Parathyroid adenoma (tissue), 2 donors: ENCODE results near the gene TMEM208.

ENCODE experiments used
- H2AFZ ChIP-seq: fragments of 300-600 bp; sonication (generic); one replicate; pipeline ENCODE4 v1.7.0; 2017; ENCODE audit warnings: antibody characterized with exemption, mild to moderate bottlenecking
- H3K27ac ChIP-seq: fragments of 300-600 bp; sonication (generic); one replicate; pipeline ENCODE4 v1.7.0; 2017
- H3K27me3 ChIP-seq: fragments of 300-600 bp; sonication (generic); one replicate; pipeline ENCODE4 v1.7.0; 2017; ENCODE audit warnings: low read length; ENCODE audit not compliant: control insufficient read depth, insufficient read depth
- H3K36me3 ChIP-seq: fragments of 300-600 bp; sonication (generic); one replicate; pipeline ENCODE4 v1.7.0; 2017; ENCODE audit warnings: low read length; ENCODE audit not compliant: control insufficient read depth, insufficient read depth
- H3K4me1 ChIP-seq: fragments of 300-600 bp; sonication (generic); one replicate; pipeline ENCODE4 v1.7.0; 2017; ENCODE audit warnings: control low read depth
- H3K4me2 ChIP-seq: fragments of 300-600 bp; sonication (generic); one replicate; pipeline ENCODE4 v1.7.0; 2017; ENCODE audit warnings: low read length
- H3K4me3 ChIP-seq: fragments of 300-600 bp; sonication (generic); one replicate; pipeline ENCODE4 v1.7.0; 2017; ENCODE audit warnings: low read depth, low read length
- H3K79me2 ChIP-seq: fragments of 300-600 bp; sonication (generic); one replicate; pipeline ENCODE4 v1.7.0; 2017; ENCODE audit warnings: control low read depth
- H3K9ac ChIP-seq: fragments of 300-600 bp; sonication (generic); one replicate; pipeline ENCODE4 v1.7.0; 2017; ENCODE audit warnings: mild to moderate bottlenecking
- H3K9me3 ChIP-seq: fragments of 300-600 bp; sonication (generic); one replicate; pipeline ENCODE4 v1.7.0; 2017; ENCODE audit warnings: low read length; ENCODE audit not compliant: control insufficient read depth
- TF ChIP-seq, protein P1 (sequence below): fragments of 300-600 bp; sonication (generic); IDR thresholded peaks from one replicate; pipeline ENCODE4 v1.7.0; 2017; ENCODE audit warnings: antibody characterized with exemption, mild to moderate bottlenecking
- donor health status: primary hyperparathyroidism.

Gene TMEM208

DNA sequence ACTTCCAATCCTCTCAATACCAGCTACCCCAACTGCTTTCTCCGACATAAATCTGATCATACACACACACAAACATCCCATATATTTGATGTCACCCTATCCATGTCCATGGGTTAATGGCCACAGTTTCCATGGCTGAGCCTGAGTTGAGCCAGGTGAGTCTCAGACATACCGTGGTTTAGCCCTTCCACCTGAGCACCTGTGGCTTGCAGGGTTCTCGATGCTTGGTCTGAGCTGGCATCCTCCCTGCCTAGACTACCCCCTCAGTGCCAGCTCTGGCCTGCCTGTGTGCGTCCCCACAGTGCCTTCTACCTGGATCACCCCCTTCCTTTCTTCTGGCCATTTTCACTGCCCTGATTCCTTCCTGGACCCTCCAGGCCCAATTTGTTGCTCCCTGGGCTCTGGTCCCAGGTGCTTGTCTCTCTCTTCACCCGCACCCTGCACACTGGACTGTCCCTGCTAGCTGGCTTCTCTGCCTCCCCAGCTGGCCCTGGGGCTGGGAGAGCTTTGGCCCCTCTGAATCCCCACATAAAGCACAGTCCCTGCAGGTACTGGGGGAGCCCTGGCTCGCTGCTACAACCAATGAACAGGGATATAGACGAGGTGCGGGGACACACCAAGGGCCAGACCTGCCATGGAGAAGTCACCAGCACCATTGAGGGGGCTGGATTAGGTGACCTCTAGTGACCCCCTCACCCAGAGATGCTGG, 20.6 kb upstream of the TMEM208 start:
- Histone ChIP-seq H3K4me3 (no peak overlapping the region), H2AFZ (no peak overlapping the region), H3K27me3 (no peaks in the 10 kb centered on the region), H3K4me1 (peaks cover 39% of the 10 kb centered on the region), H3K9ac (no peak overlapping the region), H3K9me3 (no peaks in the 10 kb centered on the region), H3K36me3 (no peaks in the 10 kb centered on the region), H3K27ac (peak overlapping the region; percentile 29), H3K4me2 (no peak overlapping the region), H3K79me2 (no peaks in the 10 kb centered on the region)
- TF ChIP-seq, protein P1, sequence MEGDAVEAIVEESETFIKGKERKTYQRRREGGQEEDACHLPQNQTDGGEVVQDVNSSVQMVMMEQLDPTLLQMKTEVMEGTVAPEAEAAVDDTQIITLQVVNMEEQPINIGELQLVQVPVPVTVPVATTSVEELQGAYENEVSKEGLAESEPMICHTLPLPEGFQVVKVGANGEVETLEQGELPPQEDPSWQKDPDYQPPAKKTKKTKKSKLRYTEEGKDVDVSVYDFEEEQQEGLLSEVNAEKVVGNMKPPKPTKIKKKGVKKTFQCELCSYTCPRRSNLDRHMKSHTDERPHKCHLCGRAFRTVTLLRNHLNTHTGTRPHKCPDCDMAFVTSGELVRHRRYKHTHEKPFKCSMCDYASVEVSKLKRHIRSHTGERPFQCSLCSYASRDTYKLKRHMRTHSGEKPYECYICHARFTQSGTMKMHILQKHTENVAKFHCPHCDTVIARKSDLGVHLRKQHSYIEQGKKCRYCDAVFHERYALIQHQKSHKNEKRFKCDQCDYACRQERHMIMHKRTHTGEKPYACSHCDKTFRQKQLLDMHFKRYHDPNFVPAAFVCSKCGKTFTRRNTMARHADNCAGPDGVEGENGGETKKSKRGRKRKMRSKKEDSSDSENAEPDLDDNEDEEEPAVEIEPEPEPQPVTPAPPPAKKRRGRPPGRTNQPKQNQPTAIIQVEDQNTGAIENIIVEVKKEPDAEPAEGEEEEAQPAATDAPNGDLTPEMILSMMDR: no peak

DNA sequence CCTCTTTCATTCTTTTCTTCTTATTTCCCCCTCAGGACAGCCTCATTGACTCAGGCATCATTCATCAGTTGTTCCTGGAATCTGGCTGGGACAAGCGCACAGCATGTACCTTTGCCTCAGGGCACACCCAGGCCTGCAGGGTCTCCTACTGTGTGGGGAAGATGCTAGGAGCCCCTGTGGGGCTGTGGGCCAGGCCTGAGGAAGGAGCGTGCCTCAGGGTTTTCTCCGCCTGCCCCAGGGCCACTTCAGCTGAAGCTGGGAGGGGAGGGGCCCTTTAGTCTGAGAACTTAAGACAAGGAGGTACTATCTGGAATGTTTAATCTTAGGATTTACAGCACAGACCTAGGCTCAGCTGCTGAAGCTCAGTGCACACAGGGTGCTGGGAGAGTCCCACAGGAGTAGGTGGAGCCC, 20.1 kb upstream of the TMEM208 start:
- Histone ChIP-seq H3K4me3 (no peak overlapping the region), H3K9ac (no peak overlapping the region)

DNA sequence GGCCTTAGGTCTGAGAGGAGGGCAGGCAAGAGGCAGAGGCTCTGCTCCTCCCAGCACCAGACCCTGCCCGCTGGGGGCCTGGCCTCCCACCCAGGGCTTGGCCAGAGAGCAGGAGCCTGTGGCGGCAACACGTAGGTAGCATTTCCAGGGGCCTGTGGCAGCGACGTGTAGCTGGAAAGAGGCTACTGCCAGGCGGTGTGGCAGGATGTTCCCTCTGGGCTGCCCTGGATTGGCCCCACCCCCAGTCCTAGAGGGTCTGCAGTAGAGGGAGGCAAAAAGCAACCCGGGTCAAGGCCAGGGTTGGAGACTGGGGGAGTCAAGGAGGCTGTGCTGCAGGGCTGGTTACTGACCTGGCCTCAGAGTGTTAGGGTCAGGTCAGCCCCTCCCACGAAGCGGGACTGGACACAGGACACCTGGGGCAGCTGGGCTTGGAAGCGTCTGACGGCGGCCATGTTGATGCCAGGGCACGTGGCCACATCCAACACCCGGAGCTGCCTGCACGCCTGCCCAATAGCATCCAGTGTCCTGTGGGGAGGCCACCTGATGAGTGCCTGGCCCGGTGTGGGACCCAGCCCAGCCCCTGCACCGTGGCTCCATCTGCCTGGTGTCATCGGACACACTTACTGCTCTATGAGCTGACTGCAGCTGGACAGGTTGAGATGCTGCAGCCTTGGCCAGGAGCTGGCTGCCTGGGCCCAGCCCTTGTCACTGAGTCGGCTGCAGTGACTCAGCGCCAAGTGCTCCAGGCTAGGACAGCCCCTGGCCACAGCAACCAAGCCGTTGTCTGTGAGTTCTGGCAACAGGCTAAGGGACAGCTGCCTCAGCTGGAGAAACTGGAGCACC, 19.5 kb upstream of the TMEM208 start:
- TF ChIP-seq, protein P1: no peak
- Histone ChIP-seq H3K27ac (no peak overlapping the region), H2AFZ (no peak overlapping the region), H3K36me3 (no peaks in the 10 kb centered on the region), H3K4me2 (no peak overlapping the region), H3K9me3 (no peaks in the 10 kb centered on the region), H3K27me3 (no peaks in the 10 kb centered on the region), H3K4me1 (peaks cover 44% of the 10 kb centered on the region), H3K4me3 (no peak overlapping the region), H3K9ac (no peak overlapping the region), H3K79me2 (no peaks in the 10 kb centered on the region)

More for the DNA sequence above, 20.1 kb upstream of the TMEM208 start:
- Histone ChIP-seq H3K27me3 (no peaks in the 10 kb centered on the region), H3K4me1 (peaks cover 44% of the 10 kb centered on the region), H3K36me3 (no peaks in the 10 kb centered on the region), H3K27ac (no peak overlapping the region), H3K9me3 (no peaks in the 10 kb centered on the region), H3K79me2 (no peaks in the 10 kb centered on the region), H3K4me2 (no peak overlapping the region), H2AFZ (no peak overlapping the region)
- TF ChIP-seq, protein P1: no peak

DNA sequence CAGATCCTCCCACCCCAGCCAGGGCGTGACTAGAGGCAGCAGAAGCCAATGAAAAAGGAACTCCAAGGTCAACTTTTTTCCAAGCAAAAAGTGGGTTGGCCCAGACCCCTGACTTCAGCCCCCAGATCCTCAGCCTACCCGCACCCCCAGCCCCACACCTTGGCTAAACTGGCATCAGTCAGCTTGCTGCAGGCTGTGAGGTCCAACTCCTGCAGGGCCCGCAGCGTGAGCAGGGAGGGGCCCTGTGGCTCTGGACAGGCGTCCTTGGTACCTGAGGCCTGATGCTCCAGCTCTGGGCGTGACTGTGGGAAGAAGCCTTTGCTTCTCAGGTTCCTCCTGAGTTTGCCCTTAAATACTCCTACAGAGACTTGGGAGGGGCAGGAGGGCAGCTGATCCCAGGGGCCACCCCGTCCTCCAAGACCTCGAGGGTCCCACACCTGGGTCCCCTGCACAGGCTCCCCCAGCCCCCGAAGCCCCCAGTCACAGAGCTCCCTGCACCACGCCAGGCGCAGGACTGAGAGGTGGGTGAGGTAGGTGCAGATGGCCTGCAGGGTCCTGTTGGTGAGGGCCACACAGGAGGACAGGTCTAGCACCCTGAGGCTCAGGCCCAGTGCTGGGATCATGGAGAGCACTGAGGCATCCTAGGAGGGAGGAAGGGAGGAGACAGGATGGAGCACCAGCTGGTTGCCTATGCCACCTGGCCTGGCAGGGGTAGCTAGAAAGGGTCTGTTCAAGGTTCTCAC, 18.6 kb upstream of the TMEM208 start:
- TF ChIP-seq, protein P1: no peak
- no peaks in the 10 kb centered on the region for H3K36me3 ChIP-seq

More for the DNA sequence above, 18.6 kb upstream of the TMEM208 start:
- H3K9me3 ChIP-seq: no peaks in the 10 kb centered on the region
- H3K4me2 ChIP-seq: no peak overlapping the region
- no peaks in the 10 kb centered on the region for H3K79me2 ChIP-seq
- H3K27me3 ChIP-seq: no peaks in the 10 kb centered on the region
- H3K9ac ChIP-seq: no peak overlapping the region
- H3K4me1 ChIP-seq: peaks cover 45% of the 10 kb centered on the region
- H2AFZ ChIP-seq: no peak overlapping the region
- no peak overlapping the region for H3K27ac ChIP-seq
- no peak overlapping the region for H3K4me3 ChIP-seq
